ENCODE results near the gene DENND2A.

DENND2A gene

GRCh38 chr7:140609646-140610045 is 31.0 kb downstream of the DENND2A start:
- H3K27me3 ChIP-seq (ENCODE audit: control insufficient read depth, insufficient read depth, low read length), result no peaks in the 10 kb centered on the region
- no peak overlapping the region for H3K9ac ChIP-seq (ENCODE audit: low read depth, low read length)
- no peak overlapping the region for H3K4me3 ChIP-seq (ENCODE audit: low read length)
- peaks cover 3% of the 10 kb centered on the region for H3K4me1 ChIP-seq (ENCODE audit: control insufficient read depth, insufficient read depth, low read length)
- H3K9me3 ChIP-seq (replicated peaks; ENCODE audit: low read length), result no peaks in the 10 kb centered on the region
- H3K36me3 ChIP-seq (ENCODE audit: insufficient read depth, low read length), result no peaks in the 10 kb centered on the region
- H3K4me2 ChIP-seq (ENCODE audit: low read length), result no peak overlapping the region

GRCh38 chr7:140607441-140607989 is 33.1 kb downstream of the DENND2A start:
- peaks cover 3% of the 10 kb centered on the region for H3K4me1 ChIP-seq (ENCODE audit: control insufficient read depth, insufficient read depth, low read length)

GRCh38 chr7:140605337-140605736 is 35.3 kb downstream of the DENND2A start:
- Histone ChIP-seq H3K9ac (ENCODE audit: low read depth, low read length) (no peak overlapping the region), H3K9me3 (replicated peaks; ENCODE audit: low read length) (no peaks in the 10 kb centered on the region), H3K4me3 (ENCODE audit: low read length) (no peak overlapping the region), H3K4me1 (ENCODE audit: control insufficient read depth, insufficient read depth, low read length) (peaks cover 3% of the 10 kb centered on the region), H3K27me3 (ENCODE audit: control insufficient read depth, insufficient read depth, low read length) (peaks cover 9% of the 10 kb centered on the region), H3K4me2 (ENCODE audit: low read length) (no peak overlapping the region), H3K36me3 (ENCODE audit: insufficient read depth, low read length) (no peaks in the 10 kb centered on the region)

More at GRCh38 chr7:140607441-140607989, 33.1 kb downstream of the DENND2A start:
- H3K9me3 ChIP-seq (replicated peaks; ENCODE audit: low read length), result no peaks in the 10 kb centered on the region
- H3K4me3 ChIP-seq (ENCODE audit: low read length), result no peak overlapping the region
- no peak overlapping the region for H3K9ac ChIP-seq (ENCODE audit: low read depth, low read length)
- H3K36me3 ChIP-seq (ENCODE audit: insufficient read depth, low read length), result no peaks in the 10 kb centered on the region
- no peak overlapping the region for H3K4me2 ChIP-seq (ENCODE audit: low read length)
- no peaks in the 10 kb centered on the region for H3K27me3 ChIP-seq (ENCODE audit: control insufficient read depth, insufficient read depth, low read length)

- Histone ChIP-seq H3K4me2 (ENCODE audit: low read length) (no peak overlapping the region), H3K36me3 (ENCODE audit: insufficient read depth, low read length) (no peaks in the 10 kb centered on the region), H3K9ac (ENCODE audit: low read depth, low read length) (no peak overlapping the region), H3K9me3 (replicated peaks; ENCODE audit: low read length) (no peaks in the 10 kb centered on the region), H3K4me1 (ENCODE audit: control insufficient read depth, insufficient read depth, low read length) (peaks cover 3% of the 10 kb centered on the region), H3K27me3 (ENCODE audit: control insufficient read depth, insufficient read depth, low read length) (peaks cover 9% of the 10 kb centered on the region), H3K4me3 (ENCODE audit: low read length) (no peak overlapping the region)
Observed at GRCh38 chr7:140604760-140605159, 35.9 kb downstream of the DENND2A start.

GRCh38 chr7:140604076-140604475 is 36.5 kb downstream of the DENND2A start:
- Histone ChIP-seq H3K4me2 (ENCODE audit: low read length) (no peak overlapping the region), H3K36me3 (ENCODE audit: insufficient read depth, low read length) (no peaks in the 10 kb centered on the region), H3K4me1 (ENCODE audit: control insufficient read depth, insufficient read depth, low read length) (peaks cover 3% of the 10 kb centered on the region), H3K9ac (ENCODE audit: low read depth, low read length) (no peak overlapping the region), H3K27me3 (ENCODE audit: control insufficient read depth, insufficient read depth, low read length) (peaks cover 9% of the 10 kb centered on the region), H3K9me3 (replicated peaks; ENCODE audit: low read length) (no peaks in the 10 kb centered on the region), H3K4me3 (ENCODE audit: low read length) (no peak overlapping the region)

- Histone ChIP-seq H3K27me3 (ENCODE audit: control insufficient read depth, insufficient read depth, low read length) (peaks cover 14% of the 10 kb centered on the region), H3K4me2 (ENCODE audit: low read length) (no peak overlapping the region), H3K4me3 (ENCODE audit: low read length) (no peak overlapping the region), H3K36me3 (ENCODE audit: insufficient read depth, low read length) (no peaks in the 10 kb centered on the region), H3K9ac (ENCODE audit: low read depth, low read length) (no peak overlapping the region), H3K9me3 (replicated peaks; ENCODE audit: low read length) (no peaks in the 10 kb centered on the region), H3K4me1 (ENCODE audit: control insufficient read depth, insufficient read depth, low read length) (no peaks in the 10 kb centered on the region)
Observed at GRCh38 chr7:140601566-140602174, 38.9 kb downstream of the DENND2A start.

GRCh38 chr7:140600341-140600740 is 40.3 kb downstream of the DENND2A start:
- no peaks in the 10 kb centered on the region for H3K36me3 ChIP-seq (ENCODE audit: insufficient read depth, low read length)
- no peak overlapping the region for H3K4me3 ChIP-seq (ENCODE audit: low read length)
- no peak overlapping the region for H3K9ac ChIP-seq (ENCODE audit: low read depth, low read length)
- H3K4me2 ChIP-seq (ENCODE audit: low read length), result no peak overlapping the region
- no peaks in the 10 kb centered on the region for H3K9me3 ChIP-seq (replicated peaks; ENCODE audit: low read length)
- peaks cover 22% of the 10 kb centered on the region for H3K27me3 ChIP-seq (ENCODE audit: control insufficient read depth, insufficient read depth, low read length)
- no peaks in the 10 kb centered on the region for H3K4me1 ChIP-seq (ENCODE audit: control insufficient read depth, insufficient read depth, low read length)

- no peak overlapping the region for H3K9ac ChIP-seq (ENCODE audit: low read depth, low read length)
- no peak overlapping the region for H3K4me2 ChIP-seq (ENCODE audit: low read length)
- H3K36me3 ChIP-seq (ENCODE audit: insufficient read depth, low read length), result no peaks in the 10 kb centered on the region
- H3K4me3 ChIP-seq (ENCODE audit: low read length), result no peak overlapping the region
- no peaks in the 10 kb centered on the region for H3K4me1 ChIP-seq (ENCODE audit: control insufficient read depth, insufficient read depth, low read length)
- H3K9me3 ChIP-seq (replicated peaks; ENCODE audit: low read length), result no peaks in the 10 kb centered on the region
- H3K27me3 ChIP-seq (ENCODE audit: control insufficient read depth, insufficient read depth, low read length), result peaks cover 22% of the 10 kb centered on the region
Observed at GRCh38 chr7:140597428-140597949, 43.1 kb downstream of the DENND2A start.

- no peak overlapping the region for H3K4me3 ChIP-seq (ENCODE audit: low read length)
- peaks cover 22% of the 10 kb centered on the region for H3K27me3 ChIP-seq (ENCODE audit: control insufficient read depth, insufficient read depth, low read length)
- H3K4me1 ChIP-seq (ENCODE audit: control insufficient read depth, insufficient read depth, low read length), result no peaks in the 10 kb centered on the region
- H3K4me2 ChIP-seq (ENCODE audit: low read length), result no peak overlapping the region
- no peak overlapping the region for H3K9ac ChIP-seq (ENCODE audit: low read depth, low read length)
- no peaks in the 10 kb centered on the region for H3K36me3 ChIP-seq (ENCODE audit: insufficient read depth, low read length)
- H3K9me3 ChIP-seq (replicated peaks; ENCODE audit: low read length), result no peaks in the 10 kb centered on the region
Observed at GRCh38 chr7:140596519-140597427, 43.8 kb downstream of the DENND2A start.

GRCh38 chr7:140595468-140596092 is 45.0 kb downstream of the DENND2A start:
- H3K9me3 ChIP-seq (replicated peaks; ENCODE audit: low read length), result no peaks in the 10 kb centered on the region
- no peak overlapping the region for H3K4me3 ChIP-seq (ENCODE audit: low read length)
- no peak overlapping the region for H3K4me2 ChIP-seq (ENCODE audit: low read length)
- H3K9ac ChIP-seq (ENCODE audit: low read depth, low read length), result no peak overlapping the region
- H3K4me1 ChIP-seq (ENCODE audit: control insufficient read depth, insufficient read depth, low read length), result no peaks in the 10 kb centered on the region
- H3K36me3 ChIP-seq (ENCODE audit: insufficient read depth, low read length), result no peaks in the 10 kb centered on the region
- H3K27me3 ChIP-seq (ENCODE audit: control insufficient read depth, insufficient read depth, low read length), result peaks cover 13% of the 10 kb centered on the region

- Histone ChIP-seq H3K4me3 (ENCODE audit: low read length) (no peak overlapping the region), H3K36me3 (ENCODE audit: insufficient read depth, low read length) (no peaks in the 10 kb centered on the region)
Observed at GRCh38 chr7:140594131-140594691, 46.4 kb downstream of the DENND2A start.

More at GRCh38 chr7:140594131-140594691, 46.4 kb downstream of the DENND2A start:
- Histone ChIP-seq H3K4me1 (ENCODE audit: control insufficient read depth, insufficient read depth, low read length) (no peaks in the 10 kb centered on the region), H3K9me3 (replicated peaks; ENCODE audit: low read length) (no peaks in the 10 kb centered on the region), H3K9ac (ENCODE audit: low read depth, low read length) (no peak overlapping the region), H3K4me2 (ENCODE audit: low read length) (no peak overlapping the region), H3K27me3 (ENCODE audit: control insufficient read depth, insufficient read depth, low read length) (peaks cover 13% of the 10 kb centered on the region)
